SIG-M5 treated with dmso at 0.1 percent for 504 hours (cell line): ENCODE measurements around the gene ZNF100.
"Not testable (repeated sequence)": the region's sequence is repeated elsewhere in the genome, so short reads cannot be mapped to it uniquely, and the experiment has no call there.

Experiments
- DNase-seq: peaks from one replicate; lab custom pipeline; 2025; ENCODE audit not compliant: unreplicated experiment; lab: John Stamatoyannopoulos, UW

The ZNF100 gene

DNA sequence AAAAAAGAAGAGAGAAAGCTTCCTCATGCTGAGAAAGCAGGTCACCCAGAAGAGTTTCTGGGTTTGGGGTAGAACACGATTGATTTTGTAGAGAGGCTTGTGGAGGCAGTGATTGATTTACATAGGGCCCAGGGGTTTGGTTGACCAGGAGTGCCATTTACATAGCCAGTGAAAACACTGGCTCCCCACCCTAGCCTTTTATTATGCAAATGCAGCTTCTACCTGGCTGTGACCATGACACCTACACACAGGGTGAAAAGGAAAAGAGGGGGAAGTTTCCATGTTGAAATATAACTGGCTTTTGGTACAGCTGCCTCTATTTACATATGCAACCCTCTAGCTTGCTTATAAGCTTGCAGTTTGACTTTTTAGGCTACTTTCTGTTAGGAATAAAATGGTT, 62.0 kb downstream of the ZNF100 start:
- no peak for DNase-seq

DNA sequence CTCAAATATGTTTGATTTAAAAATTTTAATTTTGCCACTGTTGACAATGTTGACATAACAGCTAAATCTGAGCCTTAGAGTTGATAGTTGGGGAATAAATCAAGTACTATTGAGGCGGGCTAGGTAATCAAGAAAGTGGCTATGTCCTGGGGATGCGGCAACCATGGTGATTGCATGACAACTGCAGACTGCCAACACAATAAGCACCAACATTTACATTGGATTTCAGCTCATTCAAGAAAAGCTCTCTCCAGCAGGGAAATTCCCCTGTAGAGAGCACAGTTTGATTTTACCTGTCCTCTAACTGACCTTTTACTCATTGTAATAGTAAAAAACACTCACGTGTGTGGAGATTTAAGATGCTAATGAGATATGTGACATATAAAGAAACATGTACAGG, 63.1 kb downstream of the ZNF100 start:
- DNase-seq = no peak

DNA sequence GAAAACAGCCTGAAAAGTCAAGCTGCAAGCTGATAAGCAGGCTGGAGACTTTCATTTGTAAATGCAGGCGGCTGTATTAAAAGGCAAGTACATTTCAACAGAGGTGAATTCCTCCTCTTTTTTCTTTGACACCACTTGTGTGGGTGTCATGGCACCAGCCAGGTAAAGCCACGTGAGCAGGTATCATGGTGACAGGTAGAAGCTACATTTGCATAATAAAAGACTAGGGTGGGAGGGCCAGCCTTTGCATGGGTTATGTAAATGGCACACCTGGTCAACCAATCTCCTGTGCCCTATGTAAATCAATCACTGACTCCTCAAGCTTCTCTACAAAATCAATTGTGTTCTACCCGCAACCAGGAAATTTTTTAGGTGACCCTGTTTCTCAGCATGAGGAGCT, 68.2 kb downstream of the ZNF100 start:
- DNase-seq = no peak

DNA sequence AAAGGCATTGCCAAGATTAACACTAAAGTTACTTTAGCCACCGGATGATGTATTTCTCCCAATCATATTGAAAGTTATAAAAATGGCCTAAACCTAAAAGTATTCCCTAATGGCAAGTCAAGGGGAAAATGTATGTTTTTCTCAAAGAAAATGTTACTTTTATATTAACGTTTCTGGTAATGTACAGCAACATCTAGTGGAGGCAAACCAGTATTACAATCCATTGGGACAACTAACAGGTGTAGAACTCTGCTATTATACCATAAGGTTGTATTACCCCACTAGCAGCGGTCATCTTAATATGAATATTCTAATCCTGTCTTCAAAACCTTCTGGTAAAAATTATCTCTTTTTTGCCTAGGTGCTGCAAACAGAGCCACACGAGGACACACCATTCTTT, 69.2 kb downstream of the ZNF100 start:
- no peak for DNase-seq

DNA sequence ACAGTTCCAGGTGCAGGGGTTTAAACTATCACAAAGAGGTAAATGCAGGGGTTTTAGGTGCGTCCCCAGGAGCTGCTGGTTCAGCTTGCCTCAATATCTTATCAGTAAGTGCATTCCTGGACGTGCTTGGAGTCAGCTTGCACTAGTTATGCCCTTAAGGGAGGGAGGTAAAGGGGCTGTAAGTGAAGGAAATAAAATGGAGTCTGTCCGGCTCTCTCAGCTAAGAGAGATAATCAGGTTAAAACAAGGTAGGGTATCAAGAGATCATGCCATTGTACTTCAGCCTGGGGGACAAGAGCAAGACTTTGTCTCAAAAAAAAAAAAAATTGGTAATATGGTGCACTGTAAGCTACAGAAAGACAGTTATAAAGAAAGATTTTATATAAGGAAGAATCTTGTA, 69.7 kb downstream of the ZNF100 start:
- DNase-seq = no peak

DNA sequence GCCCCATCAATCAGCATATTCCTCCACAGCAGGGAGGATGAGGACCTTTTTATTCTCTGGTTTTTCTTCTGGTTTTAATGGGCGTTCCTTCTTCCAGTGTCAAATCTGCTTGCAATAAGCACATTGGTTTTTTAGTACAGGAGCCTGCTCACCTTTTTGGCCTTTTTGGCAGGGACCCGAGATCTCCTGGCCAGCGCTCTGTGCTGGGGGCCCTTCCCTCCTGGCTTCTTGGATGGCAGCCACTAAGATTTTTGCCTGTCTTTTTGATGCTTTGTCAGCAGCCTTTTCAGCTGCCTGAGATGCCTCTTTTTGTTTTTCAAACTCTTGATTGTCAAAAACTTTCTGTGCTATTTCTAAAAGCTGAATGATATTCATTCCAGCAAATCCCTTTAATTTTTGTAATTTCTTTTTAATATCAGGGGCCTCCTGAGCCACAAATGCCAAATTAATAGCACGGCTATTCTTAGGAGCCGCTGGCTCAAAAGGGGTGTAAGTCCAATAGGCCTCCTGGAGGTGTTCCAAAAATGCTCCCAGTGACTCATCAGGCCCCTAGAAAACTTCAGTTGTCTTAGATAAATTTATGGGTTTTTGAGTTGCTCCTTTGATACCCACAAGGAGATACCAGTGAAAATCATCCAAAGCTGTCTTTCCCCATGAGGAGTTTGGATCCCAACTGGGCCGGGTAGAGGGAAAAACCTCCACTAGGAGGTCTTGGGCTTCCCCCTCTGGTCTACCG, 73.0 kb downstream of the ZNF100 start:
- DNase-seq = no peak

DNA sequence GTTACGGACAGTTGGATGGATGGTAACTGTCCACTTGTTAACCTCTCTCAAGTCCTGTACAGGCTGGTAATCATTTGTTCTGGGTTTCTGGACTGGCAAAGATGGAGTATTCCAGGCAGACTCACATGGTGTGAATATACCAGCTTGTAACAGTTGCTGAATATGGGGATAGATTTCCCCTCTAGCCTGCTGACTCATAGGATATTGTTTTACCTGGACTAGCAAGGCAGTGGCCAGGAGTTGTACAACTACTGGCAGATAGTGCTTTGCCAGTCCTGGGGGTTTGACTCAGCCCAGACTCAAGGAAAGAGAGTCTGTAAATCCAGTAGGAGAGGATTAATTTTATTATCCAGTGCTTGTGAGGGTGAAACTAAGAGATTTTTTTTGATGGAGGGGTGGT, 74.0 kb downstream of the ZNF100 start:
- DNase-seq = no peak

DNA sequence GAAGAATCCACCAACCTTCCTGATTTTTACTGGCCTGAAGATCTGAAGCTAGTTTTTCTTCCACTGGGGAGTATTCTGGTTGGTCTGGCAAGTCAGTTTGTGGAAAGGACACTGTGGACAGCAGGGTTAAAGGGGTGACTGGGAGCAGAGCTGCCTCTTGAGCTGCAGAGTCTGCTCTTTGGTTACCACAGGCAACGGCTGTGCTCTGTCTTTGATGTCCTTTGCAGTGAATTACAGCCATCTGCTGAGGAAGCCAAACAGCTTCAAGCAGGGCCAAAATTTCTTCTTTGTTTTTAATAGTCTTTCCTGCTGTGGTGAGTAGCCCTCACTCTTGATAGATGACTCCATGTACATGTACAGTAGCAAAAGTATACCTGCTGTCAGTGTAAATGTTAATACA, 75.7 kb downstream of the ZNF100 start:
- DNase-seq = no peak

DNA sequence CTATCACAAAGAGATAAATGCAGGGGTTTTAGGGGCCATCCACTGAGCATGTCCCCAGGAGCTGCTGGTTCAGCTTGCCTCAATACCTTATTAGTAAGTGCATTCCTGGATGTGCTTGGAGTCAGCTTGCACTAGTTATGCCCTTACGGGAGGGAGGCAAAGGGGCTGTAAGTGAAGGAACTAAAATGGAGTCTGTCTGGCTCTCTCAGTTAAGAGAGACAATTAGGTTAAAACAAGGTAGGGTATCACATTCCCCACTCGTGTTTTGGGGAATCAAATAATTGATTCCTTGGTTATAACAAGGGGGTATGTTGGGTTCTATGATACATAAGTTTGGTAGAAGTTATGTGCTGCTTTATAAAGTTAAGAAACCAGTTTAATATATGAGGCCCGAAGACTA, 78.9 kb downstream of the ZNF100 start:
- no peak for DNase-seq

DNA sequence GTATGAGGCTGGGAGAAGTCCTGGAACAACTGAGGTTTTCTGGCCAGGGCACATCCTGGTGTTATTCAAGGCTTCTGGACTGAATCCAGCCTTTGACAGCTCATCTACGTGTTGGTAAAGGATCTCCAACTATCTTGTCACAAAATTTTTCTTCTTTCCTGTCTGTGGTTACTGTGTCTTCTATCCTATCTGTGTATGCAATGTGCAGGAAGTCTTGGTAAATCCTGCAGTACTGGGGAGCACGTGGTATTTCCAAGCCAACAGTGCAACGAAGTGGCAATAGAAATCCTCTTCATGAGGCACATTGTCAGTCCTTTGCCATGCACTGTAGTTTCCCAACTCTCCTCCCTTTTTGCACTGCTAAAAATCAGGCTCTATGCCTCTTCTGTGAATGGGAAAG, 86.7 kb downstream of the ZNF100 start:
- DNase-seq = no peak

DNA sequence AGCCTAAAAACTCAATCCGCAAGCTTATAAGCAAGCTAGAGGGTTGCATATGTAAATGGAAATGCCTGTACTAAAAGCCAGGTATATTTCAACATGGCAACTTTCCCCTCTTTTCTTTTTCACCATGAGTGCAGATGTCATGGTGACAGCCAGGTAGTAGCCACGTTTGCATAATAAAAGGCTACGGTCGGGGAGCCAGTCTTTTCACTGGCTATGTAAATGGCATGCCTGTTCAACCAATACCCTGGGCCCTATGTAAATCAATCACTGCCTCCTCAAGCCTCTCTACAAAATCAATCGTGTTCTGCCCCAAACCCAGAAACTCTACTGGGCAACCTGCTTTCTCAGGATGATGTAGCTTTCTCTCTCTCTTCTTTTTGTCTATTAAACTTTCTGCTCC, 87.4 kb downstream of the ZNF100 start:
- no peak for DNase-seq

DNA sequence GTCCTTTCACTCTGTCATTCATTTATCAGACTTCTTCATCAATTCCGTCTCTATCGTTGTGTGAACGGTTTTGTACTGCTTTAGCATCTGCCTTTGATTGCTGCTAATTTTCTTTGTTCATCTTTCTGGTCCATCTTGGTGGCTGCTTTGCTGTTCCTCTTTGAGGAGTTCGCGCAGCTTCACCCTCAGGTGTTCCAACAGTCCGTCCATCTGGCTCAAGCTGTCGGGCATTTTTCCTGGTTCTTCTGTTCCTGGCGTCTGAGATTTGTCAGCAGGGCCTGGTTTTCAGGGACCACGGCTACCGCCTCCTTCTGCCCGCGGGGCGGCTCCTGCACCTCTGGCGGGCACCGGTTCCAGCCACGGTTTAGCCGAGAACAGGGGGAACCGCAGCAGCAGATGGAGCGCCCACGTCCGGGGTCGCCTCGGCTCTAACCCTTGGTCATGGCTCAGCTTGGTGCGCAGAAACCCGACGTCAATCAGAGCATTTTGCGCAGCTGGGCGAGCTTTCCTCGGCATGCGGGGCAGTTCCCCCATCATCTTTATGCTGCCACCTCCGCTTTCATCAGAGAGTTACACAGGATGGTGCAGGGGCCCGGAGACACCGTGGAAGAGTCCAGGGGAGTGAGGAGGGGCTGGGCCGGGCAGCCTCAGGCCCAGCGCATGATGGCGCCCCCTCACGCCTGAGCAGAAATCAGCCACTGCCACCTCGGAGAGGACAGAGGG, 89.5 kb downstream of the ZNF100 start:
- DNase-seq = no peak

DNA sequence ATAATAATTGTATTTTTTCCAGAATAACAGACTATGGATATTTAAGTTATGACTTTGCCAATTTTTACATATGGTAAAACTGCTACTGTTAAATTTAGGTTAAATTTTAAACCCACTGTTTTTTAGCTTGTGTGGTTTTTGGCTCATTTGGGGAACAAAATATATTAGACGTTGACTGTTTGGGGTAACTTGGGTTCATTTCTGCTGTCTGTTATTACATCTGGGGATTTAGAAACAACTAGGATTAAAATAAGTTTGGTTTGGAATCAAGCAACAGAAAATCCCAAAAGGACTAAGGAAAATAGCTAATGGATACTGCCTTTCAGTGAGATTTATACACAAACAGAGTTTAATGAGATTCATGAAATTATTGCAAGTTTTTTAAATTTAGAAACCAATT, 92.9 kb downstream of the ZNF100 start:
- no peak for DNase-seq

DNA sequence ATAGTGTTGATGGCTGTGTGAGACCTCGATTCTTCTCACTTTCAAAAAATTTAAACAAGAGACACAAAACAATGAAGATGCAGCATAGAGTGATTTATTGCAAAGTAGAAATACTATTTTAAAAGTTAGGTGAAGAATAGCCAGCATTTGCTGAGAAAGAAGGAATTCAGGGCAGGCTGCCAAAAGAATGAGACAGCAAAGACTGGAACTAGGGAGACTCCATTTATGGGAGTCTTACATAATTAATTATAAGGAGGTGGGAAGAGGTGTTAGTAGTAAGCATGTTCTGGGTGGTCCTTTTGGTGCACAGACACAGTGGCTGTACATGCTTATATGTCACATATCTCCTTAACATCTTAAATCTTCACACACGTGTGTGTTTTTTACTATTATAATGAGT, 93.9 kb downstream of the ZNF100 start:
- not testable (repeated sequence) for DNase-seq
